Measurements from ENCODE around the gene TMOD1.

DNA sequence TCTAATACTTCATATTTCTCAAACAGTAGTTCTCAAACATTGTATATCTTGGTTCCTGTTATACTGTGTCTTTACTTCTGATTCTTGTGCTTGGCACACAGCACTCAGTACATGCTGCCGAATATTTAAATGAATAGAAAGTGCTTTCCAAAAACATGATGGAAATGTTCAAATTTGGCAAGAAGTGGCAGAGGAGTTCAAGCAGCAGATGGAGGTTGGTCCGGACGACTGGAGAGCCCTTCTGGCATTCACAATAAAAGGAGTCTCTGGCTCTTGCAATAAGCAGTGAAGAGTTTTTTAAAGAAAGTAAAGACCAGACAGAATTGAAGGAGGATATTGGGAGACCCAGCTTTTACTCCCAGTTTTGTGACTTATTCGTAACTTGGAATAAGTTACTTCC is 95.4 kb downstream of the TMOD1 start:
- TF ChIP-seq POLR2A (IDR thresholded peaks at IDR 0.05): no peak
- TF ChIP-seq, protein P1, sequence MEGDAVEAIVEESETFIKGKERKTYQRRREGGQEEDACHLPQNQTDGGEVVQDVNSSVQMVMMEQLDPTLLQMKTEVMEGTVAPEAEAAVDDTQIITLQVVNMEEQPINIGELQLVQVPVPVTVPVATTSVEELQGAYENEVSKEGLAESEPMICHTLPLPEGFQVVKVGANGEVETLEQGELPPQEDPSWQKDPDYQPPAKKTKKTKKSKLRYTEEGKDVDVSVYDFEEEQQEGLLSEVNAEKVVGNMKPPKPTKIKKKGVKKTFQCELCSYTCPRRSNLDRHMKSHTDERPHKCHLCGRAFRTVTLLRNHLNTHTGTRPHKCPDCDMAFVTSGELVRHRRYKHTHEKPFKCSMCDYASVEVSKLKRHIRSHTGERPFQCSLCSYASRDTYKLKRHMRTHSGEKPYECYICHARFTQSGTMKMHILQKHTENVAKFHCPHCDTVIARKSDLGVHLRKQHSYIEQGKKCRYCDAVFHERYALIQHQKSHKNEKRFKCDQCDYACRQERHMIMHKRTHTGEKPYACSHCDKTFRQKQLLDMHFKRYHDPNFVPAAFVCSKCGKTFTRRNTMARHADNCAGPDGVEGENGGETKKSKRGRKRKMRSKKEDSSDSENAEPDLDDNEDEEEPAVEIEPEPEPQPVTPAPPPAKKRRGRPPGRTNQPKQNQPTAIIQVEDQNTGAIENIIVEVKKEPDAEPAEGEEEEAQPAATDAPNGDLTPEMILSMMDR (IDR thresholded peaks at IDR 0.05 in 4 of 5, conservative IDR thresholded peaks at IDR 0.05 in 1 of 5): no peak

Measured in gastrocnemius medialis (tissue), 4 donors.